Activated T-cell treated with anti-CD3 and anti-CD28 coated beads, Interleukin-2, amount 50 U/mL, for 4 hours (primary cell): ENCODE results near the gene HECTD4. TPM values are rescaled to one million over a fixed set of nuclear protein-coding genes. Genes with fewer than 3 reads are reported as not detected.
"Not testable (repeated sequence)": the region's sequence is repeated elsewhere in the genome, so short reads cannot be mapped to it uniquely, and the experiment has no call there.

Experiments used
- ATAC-seq, 2 donors: fragments of 200-7000 bp; cut with Tn5 transposase; one replicate each; pipeline ENCODE4 v1.10.0; 2021
- DNase-seq: peaks from one replicate; pipeline ENCODE4 v3.0.0-alpha.2; 2020
- H3K27me3 Mint-ChIP-seq: one replicate; pipeline ENCODE4 v1.8.0; 2021; ENCODE audit warnings: low read depth, mixed read lengths
- H3K36me3 Mint-ChIP-seq: one replicate; pipeline ENCODE4 v1.8.0; 2022; ENCODE audit warnings: mixed read lengths; ENCODE audit not compliant: insufficient read depth
- H3K4me1 Mint-ChIP-seq: one replicate; pipeline ENCODE4 v1.8.0; 2021; ENCODE audit warnings: low read depth, mixed read lengths
- H3K4me3 Mint-ChIP-seq: one replicate; pipeline ENCODE4 v1.8.0; 2021; ENCODE audit warnings: mild to moderate bottlenecking, moderate library complexity, mixed read lengths
- H3K9me3 Mint-ChIP-seq: one replicate; pipeline ENCODE4 v1.8.0; 2021; ENCODE audit warnings: mixed read lengths
- total RNA-seq, 3 donors: library from RNA; stranded (reverse); gene quantifications; one replicate each; pipeline ENCODE4 v1.2.1, GENCODE V29; 2021

The HECTD4 gene
- total RNA-seq, 3 donors from 2014 or later = 17.4 to 22.4 (median 19.0) TPM

- no peak for ATAC-seq
- H3K9me3 Mint-ChIP-seq = no peaks in the 10 kb centered on the region
- H3K27me3 Mint-ChIP-seq = no peaks in the 10 kb centered on the region
- peaks cover 32% of the 10 kb centered on the region for H3K36me3 Mint-ChIP-seq
- H3K4me1 Mint-ChIP-seq = no peaks in the 10 kb centered on the region
- no peak overlapping the region for H3K4me3 Mint-ChIP-seq
- DNase-seq = no peak
Observed at GRCh38 chr12:112266473-112266872, 115.8 kb downstream of the HECTD4 start.

DNA sequence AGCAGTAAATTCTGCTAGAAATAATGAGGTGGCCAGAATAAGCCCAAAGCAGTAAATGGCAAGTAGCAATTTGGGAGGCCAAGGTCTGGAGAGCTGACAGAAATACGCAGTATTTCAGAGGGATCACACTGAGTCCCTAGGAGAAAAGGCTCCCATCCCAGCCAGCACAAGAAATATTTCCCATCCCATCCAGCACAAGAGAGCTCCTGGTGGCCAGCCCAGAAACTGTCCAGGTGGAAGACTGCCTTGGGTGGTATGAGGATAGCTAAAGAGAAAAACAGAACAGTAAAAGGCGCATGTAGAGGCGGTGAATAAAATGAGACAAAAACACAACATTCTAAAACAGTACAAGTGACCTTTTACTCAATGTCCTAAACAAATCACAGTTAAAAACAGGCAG, 120.7 kb downstream of the HECTD4 start:
- no peak for DNase-seq
- H3K27me3 Mint-ChIP-seq = no peaks in the 10 kb centered on the region
- no peak overlapping the region for H3K4me3 Mint-ChIP-seq
- no peaks in the 10 kb centered on the region for H3K9me3 Mint-ChIP-seq
- H3K4me1 Mint-ChIP-seq = no peaks in the 10 kb centered on the region
- ATAC-seq = no peak
- peaks cover 21% of the 10 kb centered on the region for H3K36me3 Mint-ChIP-seq

DNA sequence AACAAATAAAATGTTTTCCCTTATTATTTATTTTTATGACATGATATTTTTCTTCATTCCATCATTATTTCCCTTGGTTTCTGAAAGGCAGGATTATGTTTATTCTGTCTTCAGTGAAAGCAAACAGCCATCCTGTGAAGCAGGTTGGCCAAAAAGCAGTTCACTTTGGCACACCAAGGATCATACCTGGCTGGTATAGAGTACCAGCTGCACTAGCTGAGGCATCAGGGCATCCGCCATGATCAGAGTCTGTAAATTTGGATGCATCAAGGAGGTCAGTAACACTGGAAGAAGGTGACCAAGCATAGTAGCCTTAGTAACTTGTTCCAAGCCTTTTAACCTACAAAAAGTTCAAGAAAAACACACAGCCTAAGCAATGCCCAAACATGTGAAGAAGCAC, 123.3 kb downstream of the HECTD4 start:
- Mint-ChIP-seq H3K9me3 (no peaks in the 10 kb centered on the region), H3K27me3 (no peaks in the 10 kb centered on the region), H3K36me3 (peaks cover 36% of the 10 kb centered on the region), H3K4me3 (no peak overlapping the region), H3K4me1 (no peaks in the 10 kb centered on the region)
- DNase-seq (no peak), ATAC-seq (no peak)

DNA sequence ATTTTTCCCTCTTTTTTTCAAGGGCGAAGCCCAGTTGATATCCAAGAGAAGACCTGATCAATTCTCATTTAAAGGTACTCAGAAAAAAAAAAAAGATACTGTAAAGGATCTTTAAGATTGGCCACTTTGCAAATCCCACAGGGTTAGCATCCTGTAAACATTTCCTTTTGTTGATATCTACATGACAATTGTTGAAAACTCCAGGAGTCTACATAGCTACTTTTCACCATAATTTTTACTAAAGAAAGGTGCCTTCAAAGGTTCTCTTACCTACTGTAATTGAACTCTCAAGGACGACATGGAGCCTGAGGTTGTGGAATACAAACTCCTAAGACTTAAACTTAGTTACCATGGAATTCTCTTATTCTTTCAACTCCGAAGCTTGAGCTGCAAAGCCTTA, 125.5 kb downstream of the HECTD4 start:
- H3K9me3 Mint-ChIP-seq = no peaks in the 10 kb centered on the region
- no peaks in the 10 kb centered on the region for H3K27me3 Mint-ChIP-seq
- H3K36me3 Mint-ChIP-seq = peaks cover 45% of the 10 kb centered on the region
- H3K4me1 Mint-ChIP-seq = no peaks in the 10 kb centered on the region
- DNase-seq (no peak), ATAC-seq (no peak)
- H3K4me3 Mint-ChIP-seq = no peak overlapping the region

GRCh38 chr12:112252184-112252583, 130.0 kb downstream of the HECTD4 start:
- no peak overlapping the region for H3K4me3 Mint-ChIP-seq
- H3K9me3 Mint-ChIP-seq = no peaks in the 10 kb centered on the region
- ATAC-seq = no peak
- peaks cover 31% of the 10 kb centered on the region for H3K36me3 Mint-ChIP-seq
- H3K27me3 Mint-ChIP-seq = no peaks in the 10 kb centered on the region
- no peak for DNase-seq
- no peaks in the 10 kb centered on the region for H3K4me1 Mint-ChIP-seq

DNA sequence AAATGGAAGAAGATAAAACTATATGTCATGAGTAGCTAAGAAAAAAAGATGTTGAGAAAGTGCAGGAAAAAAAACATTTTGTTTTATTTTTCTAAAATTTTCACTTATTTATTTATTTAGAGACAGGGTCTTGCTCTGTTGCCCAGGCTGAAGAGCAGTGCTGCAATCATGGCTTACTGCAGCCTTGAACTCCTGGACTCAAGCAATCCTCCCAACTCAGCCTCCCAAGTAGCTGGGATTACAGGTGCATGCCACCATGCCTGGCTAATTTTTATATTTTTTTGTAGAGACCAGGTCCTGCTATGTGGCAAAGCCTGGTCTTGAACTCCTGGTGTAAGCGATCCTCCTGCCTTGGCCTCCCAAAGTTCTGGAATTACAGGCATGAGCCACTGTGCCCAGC, 137.3 kb downstream of the HECTD4 start:
- not testable (repeated sequence) for H3K4me3 Mint-ChIP-seq, DNase-seq, H3K27me3 Mint-ChIP-seq, H3K4me1 Mint-ChIP-seq, H3K9me3 Mint-ChIP-seq, ATAC-seq
- H3K36me3 Mint-ChIP-seq = peaks cover 22% of the 10 kb centered on the region

DNA sequence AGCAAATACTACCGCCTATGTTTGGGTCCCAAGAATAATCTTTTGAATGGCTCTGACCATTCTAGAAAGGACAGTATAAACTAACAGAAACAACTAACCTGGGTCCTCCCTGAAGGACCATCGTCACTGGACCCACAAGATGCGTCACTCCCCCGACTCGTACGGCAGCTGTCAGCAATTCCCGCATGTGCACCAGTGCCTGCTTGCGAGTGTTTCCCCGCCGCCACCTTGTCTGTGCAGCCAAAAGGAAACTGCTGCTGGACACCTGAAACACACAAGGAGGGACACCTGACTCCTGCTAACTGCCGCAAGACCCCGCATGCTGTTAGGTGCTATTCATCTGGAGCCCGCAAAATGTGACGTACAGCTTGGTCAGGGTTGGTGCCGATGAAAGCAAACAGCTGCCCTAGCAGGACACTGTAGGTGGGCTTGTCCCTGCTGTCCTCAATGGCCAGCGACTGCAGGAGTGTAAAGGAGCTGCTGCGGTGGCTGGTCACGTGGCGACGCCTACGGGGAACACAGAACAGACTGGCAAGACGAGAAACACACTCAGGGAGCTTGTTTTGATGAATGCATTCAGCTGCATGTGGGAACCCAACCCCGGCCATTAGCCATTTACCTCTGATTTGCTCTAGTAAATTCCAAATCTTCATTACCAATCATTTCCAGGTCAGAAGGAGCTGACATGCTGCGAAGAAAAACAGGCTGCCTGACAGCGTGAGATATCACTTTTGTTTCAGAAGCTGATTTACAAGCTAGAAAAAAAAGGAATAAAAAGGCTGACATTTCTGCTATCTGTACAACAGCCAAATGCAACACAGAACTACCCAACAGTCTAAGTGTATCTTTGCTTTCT, 138.7 kb downstream of the HECTD4 start:
- no peak for DNase-seq
- no peaks in the 10 kb centered on the region for H3K4me1 Mint-ChIP-seq
- H3K4me3 Mint-ChIP-seq = no peak overlapping the region
- no peaks in the 10 kb centered on the region for H3K9me3 Mint-ChIP-seq
- no peaks in the 10 kb centered on the region for H3K27me3 Mint-ChIP-seq
- ATAC-seq = no peak
- H3K36me3 Mint-ChIP-seq = peaks cover 29% of the 10 kb centered on the region

DNA sequence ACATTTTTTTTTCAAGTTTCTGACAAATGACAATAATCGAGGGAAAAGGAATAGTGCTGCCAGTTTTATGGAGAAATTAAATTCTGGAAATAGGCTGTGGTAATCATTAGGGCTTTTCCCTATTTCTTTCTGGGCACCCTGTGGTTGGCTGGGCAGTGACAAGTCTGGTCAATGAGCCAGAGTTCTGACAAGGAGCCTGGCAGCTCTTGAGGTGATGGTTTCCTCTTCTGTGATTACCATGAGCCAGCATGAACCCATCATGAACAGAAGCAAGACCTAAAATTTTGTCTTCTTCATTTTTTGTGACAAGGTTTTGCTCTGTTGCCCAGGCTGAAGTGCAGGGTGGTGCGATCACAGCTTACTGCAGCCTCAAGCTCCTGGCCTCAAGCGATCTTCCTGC, 141.1 kb downstream of the HECTD4 start:
- no peaks in the 10 kb centered on the region for H3K27me3 Mint-ChIP-seq
- H3K36me3 Mint-ChIP-seq = peaks cover 33% of the 10 kb centered on the region
- ATAC-seq = no peak
- no peak for DNase-seq
- no peaks in the 10 kb centered on the region for H3K9me3 Mint-ChIP-seq
- no peak overlapping the region for H3K4me3 Mint-ChIP-seq
- no peaks in the 10 kb centered on the region for H3K4me1 Mint-ChIP-seq

DNA sequence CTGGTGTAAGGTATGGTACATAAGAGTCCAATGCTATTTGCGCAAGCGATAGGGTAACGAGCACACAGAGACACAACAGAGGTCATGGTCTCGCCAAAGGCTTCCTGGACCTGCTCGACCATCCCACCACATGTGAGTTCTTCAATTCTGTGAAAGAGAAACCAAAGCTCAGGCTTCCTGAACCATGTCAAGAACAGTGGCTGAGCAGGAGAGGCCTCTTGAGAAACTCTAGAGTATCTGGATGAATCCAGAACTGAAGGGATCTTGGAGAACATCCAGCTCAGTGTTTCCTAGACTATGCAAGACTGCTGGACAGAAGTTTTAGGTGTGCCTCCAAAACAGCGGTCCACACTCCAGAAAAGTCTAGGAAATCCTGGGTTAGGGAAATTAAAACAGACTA, 142.3 kb downstream of the HECTD4 start:
- H3K27me3 Mint-ChIP-seq = no peaks in the 10 kb centered on the region
- no peak for DNase-seq
- H3K9me3 Mint-ChIP-seq = no peaks in the 10 kb centered on the region
- H3K36me3 Mint-ChIP-seq = peaks cover 42% of the 10 kb centered on the region
- no peaks in the 10 kb centered on the region for H3K4me1 Mint-ChIP-seq
- no peak overlapping the region for H3K4me3 Mint-ChIP-seq
- no peak for ATAC-seq

DNA sequence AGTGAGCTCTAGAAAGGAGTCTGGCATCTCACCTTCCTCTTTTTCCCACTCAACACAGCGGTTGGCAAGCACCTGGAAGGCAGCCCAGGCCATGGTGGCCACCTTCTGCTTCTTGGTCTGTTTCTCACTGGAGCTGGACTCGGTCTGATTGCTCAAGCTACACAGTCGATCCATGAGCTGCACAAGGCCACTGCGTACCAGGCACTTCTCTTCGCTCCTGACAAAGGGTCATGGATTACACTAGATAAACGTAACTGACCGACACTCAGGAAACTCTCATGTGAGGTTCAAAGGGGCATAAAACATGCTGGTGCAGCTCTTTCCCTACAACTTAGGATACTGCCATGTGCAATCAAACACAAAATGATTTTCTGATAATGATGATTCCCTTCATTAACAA, 143.2 kb downstream of the HECTD4 start:
- Mint-ChIP-seq H3K4me3 (no peak overlapping the region), H3K27me3 (no peaks in the 10 kb centered on the region), H3K4me1 (no peaks in the 10 kb centered on the region), H3K9me3 (no peaks in the 10 kb centered on the region), H3K36me3 (peaks cover 47% of the 10 kb centered on the region)
- ATAC-seq = no peak
- no peak for DNase-seq

DNA sequence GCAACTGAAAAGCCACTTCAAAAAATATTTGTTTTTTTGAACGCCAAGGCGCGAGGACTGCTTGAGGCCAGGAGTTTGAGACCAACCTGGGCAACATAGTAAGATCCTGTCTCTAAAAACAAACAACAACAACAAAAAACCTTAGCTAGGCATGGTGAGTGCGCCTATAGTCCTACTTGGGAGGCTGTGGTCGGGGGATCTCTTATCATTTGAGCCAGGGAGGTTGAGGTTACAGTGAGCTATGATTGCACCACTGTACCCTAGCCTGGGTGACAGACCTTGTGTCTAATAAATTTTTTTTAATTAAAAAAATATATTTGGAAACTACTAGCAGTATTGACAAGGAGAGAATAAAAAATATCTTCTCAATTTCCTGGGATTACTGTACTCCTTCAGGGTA, 143.8 kb downstream of the HECTD4 start:
- no peaks in the 10 kb centered on the region for H3K9me3 Mint-ChIP-seq
- H3K36me3 Mint-ChIP-seq = peaks cover 43% of the 10 kb centered on the region
- H3K27me3 Mint-ChIP-seq = no peaks in the 10 kb centered on the region
- ATAC-seq = no peak
- no peak overlapping the region for H3K4me3 Mint-ChIP-seq
- DNase-seq = no peak
- H3K4me1 Mint-ChIP-seq = no peaks in the 10 kb centered on the region

GRCh38 chr12:112236786-112237185, 145.4 kb downstream of the HECTD4 start:
- ATAC-seq (no peak), DNase-seq (no peak)
- Mint-ChIP-seq H3K36me3 (peaks cover 39% of the 10 kb centered on the region), H3K9me3 (no peaks in the 10 kb centered on the region), H3K4me1 (no peaks in the 10 kb centered on the region), H3K27me3 (no peaks in the 10 kb centered on the region), H3K4me3 (no peak overlapping the region)

DNA sequence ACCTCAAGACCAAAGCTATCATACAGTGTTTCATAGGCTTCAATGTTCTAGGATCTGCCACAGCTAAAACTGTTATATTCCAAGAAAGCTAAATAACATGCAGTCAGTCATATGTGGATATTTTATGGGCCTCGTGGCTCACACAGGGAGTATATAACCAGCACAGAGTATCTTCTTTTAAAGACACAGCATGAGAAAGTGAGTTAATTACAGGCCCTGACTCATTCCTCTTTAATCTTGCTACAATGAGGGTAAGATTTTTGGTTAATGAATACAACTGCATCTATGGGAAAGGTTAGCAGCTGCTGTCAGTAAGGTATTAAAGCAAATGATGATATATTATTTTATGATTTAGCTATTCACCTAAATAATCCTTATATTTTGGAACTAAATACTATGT, 145.8 kb downstream of the HECTD4 start:
- H3K36me3 Mint-ChIP-seq = peaks cover 37% of the 10 kb centered on the region
- ATAC-seq = no peak
- H3K27me3 Mint-ChIP-seq = no peaks in the 10 kb centered on the region
- H3K4me1 Mint-ChIP-seq = no peaks in the 10 kb centered on the region
- no peaks in the 10 kb centered on the region for H3K9me3 Mint-ChIP-seq
- DNase-seq = no peak
- no peak overlapping the region for H3K4me3 Mint-ChIP-seq

- Mint-ChIP-seq H3K4me1 (no peaks in the 10 kb centered on the region), H3K9me3 (no peaks in the 10 kb centered on the region), H3K4me3 (no peak overlapping the region), H3K36me3 (peaks cover 46% of the 10 kb centered on the region), H3K27me3 (no peaks in the 10 kb centered on the region)
- ATAC-seq = no peak
- no peak for DNase-seq
Observed at GRCh38 chr12:112234303-112234702, 147.9 kb downstream of the HECTD4 start.

GRCh38 chr12:112233242-112233641, 149.0 kb downstream of the HECTD4 start:
- DNase-seq = no peak

More at GRCh38 chr12:112233242-112233641, 149.0 kb downstream of the HECTD4 start:
- Mint-ChIP-seq H3K36me3 (peaks cover 43% of the 10 kb centered on the region), H3K4me3 (no peak overlapping the region), H3K4me1 (no peaks in the 10 kb centered on the region), H3K27me3 (no peaks in the 10 kb centered on the region), H3K9me3 (no peaks in the 10 kb centered on the region)
- no peak for ATAC-seq
